ENCODE results near the gene DDX41.

The DDX41 gene

DNA sequence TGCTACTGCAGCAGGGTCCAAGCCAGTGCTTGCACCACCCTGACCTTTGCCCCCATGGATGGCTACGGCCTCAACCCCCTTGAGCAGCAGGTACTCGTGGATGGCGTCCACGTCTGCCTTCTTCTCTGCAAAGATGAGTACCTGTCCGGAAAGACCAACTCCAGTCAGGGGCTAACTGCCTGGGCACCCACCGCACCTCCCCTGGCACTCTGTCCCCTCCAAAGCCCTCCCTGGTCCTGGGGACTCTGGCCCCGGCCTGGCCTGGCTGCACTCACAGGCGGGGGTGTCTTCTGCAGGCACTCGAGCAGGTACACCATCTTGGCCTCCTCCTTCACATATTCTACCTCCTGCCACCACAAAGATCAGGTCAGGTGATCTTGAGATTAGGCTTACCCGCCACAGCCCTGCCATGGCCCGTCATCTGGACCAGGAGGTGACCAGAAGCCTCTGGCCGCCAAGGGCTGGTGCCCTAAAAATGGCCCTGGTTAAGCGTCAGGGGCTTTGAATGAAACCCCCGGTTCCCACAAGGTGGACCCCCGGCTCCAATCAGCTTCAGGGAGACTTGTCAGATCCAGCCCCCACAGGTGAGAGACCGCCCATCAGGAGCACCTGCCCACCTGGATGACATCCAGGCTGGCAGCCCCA, 3.9 kb downstream of the DDX41 start:
- DNase-seq (ENCODE audit: low spot score) = no peak

DNA sequence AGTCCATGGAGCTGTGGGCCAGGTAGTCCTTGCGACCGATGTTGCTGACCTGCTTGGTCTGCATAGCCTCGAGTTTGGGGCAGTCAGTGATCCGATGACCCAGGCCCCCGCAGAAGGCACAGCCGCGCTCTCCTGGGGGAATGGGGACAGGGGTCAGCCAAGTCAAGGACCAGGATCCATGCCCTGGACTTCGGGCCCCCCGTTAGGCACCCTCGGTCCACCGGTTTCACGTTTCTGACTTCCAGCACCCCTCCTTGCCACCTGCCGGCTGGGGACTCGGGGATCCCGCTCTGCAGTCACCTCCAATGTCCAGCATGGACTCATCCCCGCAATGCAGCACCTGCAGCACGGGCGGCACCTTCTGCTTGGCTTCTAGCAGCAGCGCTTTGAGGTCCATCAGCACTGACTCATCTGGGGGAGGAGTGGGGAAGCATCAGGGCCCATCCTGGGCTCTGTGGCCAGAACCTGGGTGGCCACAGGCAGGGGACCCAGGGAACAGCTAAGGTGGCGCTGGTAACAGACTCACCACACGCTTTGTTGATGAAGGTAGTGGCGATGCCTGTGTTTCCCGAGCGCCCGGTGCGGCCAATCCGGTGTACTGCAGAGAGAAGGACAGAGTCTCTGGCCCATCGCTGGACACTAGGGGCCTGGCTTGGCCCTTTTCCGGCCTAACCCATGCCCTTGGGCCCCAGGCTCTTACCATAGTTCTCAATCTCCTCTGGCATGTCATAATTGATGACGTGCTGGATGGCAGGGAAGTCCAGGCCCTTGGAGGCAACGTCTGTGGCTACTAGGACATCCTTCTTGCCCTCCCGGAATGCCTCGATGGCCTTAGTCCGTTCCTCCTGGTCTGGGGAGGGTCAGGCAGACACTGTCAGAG, 4.7 kb downstream of the DDX41 start:
- no peak for DNase-seq (ENCODE audit: low spot score)

GRCh38 chr5:177511181-177511580, 5.6 kb downstream of the DDX41 start:
- DNase-seq (ENCODE audit: low spot score) = peak; percentile 58

GRCh38 chr5:177510567-177511053, 6.2 kb downstream of the DDX41 start:
- DNase-seq (ENCODE audit: low spot score) = peak; percentile 93

GRCh38 chr5:177509991-177510566, 6.7 kb downstream of the DDX41 start:
- peak; percentile 88 for DNase-seq (ENCODE audit: low spot score)

DNA sequence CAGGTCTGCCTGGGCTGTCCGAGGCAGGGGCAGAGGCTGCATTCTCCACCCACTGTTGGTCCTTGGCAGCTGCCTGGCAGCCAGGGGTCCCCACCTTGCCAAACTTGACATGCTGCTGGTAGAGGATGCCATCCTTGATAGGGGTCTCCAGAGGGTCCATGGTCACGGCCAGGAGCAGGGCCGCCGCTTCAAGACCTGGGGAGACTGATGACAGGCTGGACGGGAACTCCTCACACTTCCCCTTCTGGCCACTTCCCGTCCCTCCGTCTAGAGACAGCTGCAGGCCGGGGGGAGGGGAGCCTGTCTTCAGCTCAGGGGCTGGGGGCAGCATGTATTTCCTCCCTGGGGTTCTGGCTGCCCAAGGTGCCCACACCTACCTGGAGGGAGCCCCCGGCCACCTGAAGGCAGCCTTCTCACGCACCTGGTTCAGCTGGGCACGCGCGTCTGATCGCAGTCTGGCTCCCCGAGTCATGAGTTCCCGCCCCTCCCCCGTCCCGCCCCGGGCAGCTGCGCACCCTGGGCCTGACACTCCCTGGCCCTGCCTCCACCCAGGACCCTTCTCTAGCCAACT, 7.3 kb downstream of the DDX41 start, which contains the start of gene DOK3:
Gene DOK3 (minus strand): TSS at position 446 of the 571 bp plus-strand sequence. CDS start 286 bp downstream, at position 160.
- peak; percentile 72 for DNase-seq (ENCODE audit: low spot score)

GRCh38 chr5:177508837-177509236, 7.9 kb downstream of the DDX41 start:
- DNase-seq (ENCODE audit: low spot score) = peak; percentile 87

DNA sequence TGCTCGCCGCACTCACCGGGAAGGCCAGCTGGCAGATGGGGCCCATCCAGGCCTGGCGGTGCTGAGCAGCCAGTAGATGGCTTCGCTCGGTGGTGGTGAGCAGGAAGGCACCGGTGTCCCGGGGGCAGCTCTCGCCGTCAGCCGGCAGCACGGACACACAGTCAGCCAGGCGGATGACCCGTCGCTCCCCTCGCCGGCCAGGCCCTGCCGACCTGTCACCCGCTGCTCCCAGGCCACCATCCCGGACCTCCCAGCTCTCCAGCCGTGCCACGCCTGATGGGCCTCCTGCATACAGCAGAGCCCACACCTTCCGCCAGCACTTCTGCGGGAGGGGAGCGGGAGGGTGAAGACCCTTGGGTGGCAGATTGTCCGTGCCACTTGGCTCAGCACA, 8.5 kb downstream of the DDX41 start:
- peak; percentile 52 for DNase-seq (ENCODE audit: low spot score)

DNA sequence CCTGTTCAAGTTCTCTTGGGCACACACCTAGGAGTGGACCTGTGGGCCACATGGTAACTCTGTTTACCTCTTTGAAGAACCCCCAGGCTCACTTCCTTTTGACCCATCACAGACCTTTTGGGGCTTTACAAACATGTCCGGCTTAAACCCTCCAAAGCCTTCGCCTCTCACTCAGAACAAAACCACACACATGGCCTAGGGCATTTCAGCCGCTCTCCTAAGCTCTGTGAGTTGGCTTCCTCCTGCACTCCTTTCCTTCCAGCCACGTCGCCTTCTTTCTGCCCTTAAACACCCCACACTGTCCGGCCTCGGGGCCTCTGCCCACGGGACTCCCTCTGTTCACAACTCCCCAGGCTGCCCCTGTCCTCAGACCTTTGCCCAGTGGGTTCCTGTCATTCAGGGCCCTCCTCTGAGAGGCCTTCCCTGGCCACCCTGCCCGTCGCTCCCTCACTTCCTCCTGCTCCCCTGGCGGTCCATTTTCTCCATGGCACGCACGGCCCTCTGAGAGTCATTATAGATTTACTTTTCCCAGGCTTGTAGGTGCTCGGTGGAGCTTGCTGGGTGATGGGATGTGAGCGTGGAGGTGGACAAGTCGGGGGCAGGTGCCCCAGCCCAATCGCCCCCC, 9.1 kb downstream of the DDX41 start:
- peak; percentile 60 for DNase-seq (ENCODE audit: low spot score)

DNA sequence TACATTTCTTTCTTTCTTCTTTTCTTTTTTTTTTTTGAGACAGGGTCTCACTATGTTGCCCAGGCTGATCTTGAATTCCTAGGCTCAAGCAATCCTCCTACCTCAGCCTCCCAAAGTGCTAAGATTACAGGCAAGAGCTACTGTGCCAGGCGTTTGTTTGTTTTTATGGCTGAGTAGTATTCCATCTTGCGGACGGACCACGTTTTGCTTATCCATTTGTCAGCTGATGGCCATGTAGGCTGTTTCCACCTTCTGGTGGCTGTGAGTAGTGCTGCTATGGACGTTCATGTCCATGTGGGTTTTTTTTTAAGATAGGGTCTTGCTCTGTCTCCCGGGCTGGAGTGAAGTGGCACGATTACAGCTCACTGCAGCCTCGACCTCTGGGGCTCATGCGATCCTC, 9.6 kb downstream of the DDX41 start:
- DNase-seq (ENCODE audit: low spot score) = peak; percentile 70

DNA sequence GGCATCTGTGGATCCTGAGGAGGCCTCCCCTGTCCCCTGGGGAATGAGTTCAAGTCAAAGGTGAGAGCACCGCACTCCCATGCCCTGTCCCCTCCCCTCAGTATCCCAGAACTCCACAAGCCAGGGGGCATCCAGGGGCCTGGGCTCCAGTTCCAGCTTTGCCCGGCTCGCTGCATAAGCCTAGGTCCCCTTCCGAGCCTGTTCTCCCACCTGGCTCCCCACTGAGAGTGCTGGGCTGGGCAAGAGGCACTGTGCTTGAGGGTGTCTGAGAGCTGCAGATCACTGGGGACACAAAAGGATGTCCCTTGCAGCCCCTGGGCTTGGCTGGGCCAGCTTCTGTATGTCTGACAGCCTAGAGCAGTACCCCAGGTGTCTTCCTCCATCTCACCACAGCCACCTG, 11.7 kb downstream of the DDX41 start:
- DNase-seq (ENCODE audit: low spot score) = no peak

- no peak for DNase-seq (ENCODE audit: low spot score)
Measured at GRCh38 chr5:177504086-177505056, 12.4 kb downstream of the DDX41 start.

DNA sequence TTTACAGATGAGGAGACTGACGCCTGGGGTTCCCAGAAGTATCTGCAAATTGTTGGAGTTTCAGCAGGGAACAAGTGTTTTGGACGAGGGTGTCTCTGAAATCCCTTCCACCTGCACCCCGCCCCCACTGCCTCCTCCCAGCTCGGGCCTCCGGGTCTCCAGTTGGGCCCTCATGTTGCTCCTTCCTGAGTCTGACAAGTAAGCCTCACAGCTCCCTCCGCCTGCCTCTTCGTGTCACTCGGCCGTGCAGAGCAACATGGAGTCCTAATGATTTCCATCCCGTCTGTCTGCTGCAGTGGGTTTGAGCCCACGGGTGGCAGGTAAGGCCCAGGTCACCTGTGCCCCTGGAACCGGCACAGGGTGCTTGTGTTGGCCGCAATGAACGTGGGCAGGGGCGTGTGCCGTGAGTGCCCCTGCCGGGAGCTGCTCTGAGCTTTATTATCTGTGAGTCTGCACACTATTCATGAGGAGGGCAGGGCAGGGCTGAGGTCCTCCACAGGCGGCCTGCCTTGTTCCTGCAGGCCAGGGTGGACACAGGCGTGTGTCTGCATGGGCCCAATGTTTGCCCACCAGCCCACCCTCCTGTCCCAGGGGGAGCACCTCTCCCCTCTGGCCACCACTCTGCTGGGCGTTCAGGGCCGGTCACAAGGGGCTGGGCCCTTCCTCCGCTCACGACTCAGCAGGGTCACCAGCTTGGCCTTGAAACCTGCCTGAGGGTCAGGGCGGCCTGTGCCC, 13.2 kb downstream of the DDX41 start:
- DNase-seq (ENCODE audit: low spot score) = no peak

GRCh38 chr5:177502886-177503285, 13.9 kb downstream of the DDX41 start:
- DNase-seq (ENCODE audit: low spot score) = no peak

- DNase-seq (ENCODE audit: low spot score) = peak; percentile 65
Measured at GRCh38 chr5:177501874-177502678, 14.7 kb downstream of the DDX41 start.

DNA sequence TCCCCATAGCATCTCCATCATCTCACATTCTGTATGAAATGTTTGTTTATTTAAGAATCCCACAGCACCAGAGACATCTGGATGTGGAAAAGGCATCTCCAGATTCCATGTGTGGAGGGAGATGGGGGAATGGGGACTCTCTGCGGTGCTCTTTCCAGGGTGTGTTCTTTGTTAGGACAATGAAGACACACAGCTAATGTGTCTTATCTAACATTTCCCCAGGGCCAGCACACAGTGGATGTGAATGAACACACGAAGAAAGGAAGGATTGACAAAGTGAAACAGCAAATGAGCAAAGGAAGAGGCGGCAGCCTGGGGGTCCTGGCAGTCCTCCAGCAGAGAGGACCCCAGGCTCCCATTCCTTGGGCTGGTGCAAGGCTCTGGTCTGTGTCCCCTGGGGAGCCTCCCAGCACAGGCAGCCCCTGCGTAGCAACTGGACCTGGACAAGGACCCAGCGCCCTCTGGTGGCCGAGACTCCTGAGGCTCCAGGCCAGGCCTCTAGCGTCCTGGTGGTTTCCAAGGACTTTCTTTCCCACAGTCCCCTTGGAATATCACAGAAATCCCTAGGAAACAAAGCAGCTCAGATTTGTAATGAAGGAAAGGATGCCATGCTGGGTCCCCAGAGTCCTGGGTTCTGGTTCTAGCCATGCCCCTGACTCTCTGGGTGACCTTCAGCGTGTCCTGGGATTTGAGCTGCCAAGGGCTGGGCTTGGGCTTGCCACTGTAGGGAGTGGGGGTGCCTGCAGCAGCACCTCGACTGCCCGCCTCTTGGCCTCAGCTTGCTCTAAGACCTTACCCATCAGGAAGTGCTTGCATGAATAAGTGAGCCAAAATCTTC, 15.9 kb downstream of the DDX41 start:
- DNase-seq (ENCODE audit: low spot score) = peak; percentile 78

GRCh38 chr5:177499842-177500241, 16.9 kb downstream of the DDX41 start:
- no peak for DNase-seq (ENCODE audit: low spot score)
